ENCODE data around the gene MTMR6. TPM values are rescaled to one million over a fixed set of nuclear protein-coding genes. Genes with fewer than 3 reads are reported as not detected.

Gene MTMR6
- total RNA-seq, 2 experiments from 2014 or later: 15.9 to 16.9 TPM

DNA sequence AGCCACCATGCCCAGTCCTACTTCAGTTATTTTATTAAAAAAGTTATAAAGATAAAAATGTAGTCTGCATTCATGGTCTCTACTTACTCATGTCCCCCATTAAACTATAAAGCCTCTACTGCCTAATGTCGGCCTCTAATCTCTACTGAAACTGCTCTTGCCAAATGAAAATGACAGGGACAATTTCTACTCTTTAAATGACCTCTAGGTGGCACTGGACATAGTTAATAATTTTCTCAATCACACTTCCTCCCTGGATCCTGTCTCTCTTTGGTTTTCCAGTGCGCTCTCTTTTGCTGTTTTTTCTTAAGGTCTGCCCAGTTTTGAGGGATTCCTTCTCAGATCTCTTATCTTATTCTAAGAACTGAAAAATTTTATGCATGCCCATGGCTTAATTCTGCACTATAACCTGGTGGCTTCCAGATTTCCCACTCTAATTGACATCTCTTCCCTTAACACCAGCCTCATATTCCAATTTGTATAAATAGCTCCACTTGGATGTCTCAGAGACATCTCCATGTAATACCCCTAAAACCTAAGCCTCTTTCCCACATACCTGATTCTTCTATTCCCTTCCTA lies 54.3 kb downstream of the MTMR6 start:
- POLR2A ChIA-PET: no interaction called here
- CTCF ChIA-PET: interaction anchor here (1.2 kb wide), 1 partner anchor 53 kb away, joined by 3 read pairs; no protein-coding TSS in a partner anchor

DNA sequence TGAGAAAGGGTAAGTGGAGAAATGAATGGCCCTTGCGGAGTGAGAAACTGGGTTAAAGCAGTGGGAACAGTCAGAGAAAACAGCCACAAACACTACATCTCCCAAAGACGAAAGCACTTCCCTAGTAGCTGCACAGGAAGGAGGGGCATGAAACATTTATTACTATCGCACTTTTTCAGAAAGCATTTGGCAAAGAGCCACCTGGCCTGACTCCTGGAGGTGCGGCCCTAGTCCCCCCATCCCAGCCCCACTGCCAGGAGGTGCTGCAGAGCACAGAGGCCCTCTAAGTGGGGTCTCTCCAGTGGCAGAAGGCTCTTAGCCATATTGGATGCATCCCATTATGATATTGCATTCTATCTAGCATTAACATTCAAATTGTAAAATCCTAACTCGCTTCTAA lies 55.8 kb downstream of the MTMR6 start:
- ChIA-PET POLR2A (no interaction called here), CTCF (no interaction called here)

DNA sequence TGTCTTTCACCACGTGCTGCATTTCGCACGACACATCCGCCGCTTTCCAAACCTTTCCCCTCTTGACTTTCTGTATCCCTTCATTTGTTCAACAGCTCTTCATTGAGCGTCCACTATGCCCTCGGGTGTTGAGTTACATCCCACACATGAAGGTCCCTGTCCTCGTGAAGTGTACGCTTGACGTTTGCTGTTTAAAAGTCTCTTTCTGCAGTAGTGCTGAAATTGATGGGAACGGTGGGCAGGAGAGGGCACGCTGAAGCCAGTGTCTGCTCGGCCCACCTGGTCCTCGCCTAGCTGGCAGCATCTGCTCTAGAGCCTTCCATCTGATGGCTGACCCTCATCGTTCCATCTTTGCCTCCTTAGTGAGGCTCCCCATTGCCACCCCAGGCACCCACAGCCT lies 59.6 kb downstream of the MTMR6 start:
- POLR2A ChIA-PET: no interaction called here
- CTCF ChIA-PET: no interaction called here

DNA sequence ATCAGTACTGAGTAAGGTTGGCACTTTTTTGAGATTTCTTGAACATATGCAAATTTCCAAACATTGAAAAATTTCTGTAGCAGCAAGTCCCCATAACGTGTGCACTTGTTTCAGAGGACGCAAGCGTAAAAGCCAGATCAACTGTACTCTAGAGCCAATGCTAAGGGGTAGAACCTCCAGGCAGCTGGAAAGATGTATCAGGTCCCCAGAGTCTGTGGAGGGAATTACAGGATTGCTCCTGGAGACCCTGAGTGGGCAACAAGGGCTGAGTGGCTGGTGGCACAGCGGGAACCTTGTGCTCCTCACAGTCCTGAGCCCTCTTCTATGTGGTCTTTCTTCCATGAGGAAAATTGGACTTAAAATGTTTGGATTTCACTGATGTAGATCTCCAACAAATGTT lies 61.3 kb downstream of the MTMR6 start:
- ChIA-PET POLR2A (no interaction called here), CTCF (no interaction called here)

DNA sequence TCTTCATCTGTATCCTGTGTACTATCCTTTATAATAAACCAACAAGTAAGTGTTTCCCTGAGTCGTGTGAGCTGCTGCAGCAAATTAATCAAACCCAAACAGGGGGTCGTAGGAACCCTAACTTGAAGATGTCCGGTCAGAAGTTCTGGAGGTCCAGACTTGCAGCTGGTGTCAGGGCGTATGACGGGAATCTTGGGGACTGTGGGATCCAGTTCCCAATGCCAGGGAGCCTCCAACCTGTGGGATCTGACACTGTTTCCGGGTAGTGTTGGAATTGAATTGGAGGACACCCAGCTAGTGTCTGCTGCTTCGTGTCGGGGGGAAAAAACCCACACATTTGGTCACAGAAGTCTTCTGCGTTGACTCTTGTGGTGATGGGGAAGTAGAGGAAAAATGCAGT lies 63.1 kb downstream of the MTMR6 start:
- POLR2A ChIA-PET: no interaction called here
- CTCF ChIA-PET: no interaction called here

DNA sequence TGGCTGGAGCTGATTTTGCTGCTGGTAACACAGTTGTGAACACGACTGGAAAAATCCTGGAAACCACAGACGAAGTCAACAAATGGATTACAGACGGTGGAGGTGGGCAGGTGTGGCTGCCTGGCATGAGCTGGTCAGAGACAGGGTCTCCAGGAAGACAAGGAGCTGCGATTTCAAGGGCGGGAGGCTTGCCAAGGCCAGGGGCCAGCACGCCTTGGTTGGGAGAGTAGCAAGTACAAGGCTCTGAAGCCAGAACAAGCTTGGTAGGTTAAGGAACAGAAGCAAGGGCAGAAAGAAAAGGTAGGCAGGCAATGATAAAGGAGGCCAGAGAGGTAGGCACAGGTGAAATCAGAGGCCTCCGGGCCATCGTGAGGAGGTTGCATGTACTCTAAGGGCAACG lies 64.5 kb downstream of the MTMR6 start:
- ChIA-PET POLR2A (no interaction called here), CTCF (no interaction called here)

DNA sequence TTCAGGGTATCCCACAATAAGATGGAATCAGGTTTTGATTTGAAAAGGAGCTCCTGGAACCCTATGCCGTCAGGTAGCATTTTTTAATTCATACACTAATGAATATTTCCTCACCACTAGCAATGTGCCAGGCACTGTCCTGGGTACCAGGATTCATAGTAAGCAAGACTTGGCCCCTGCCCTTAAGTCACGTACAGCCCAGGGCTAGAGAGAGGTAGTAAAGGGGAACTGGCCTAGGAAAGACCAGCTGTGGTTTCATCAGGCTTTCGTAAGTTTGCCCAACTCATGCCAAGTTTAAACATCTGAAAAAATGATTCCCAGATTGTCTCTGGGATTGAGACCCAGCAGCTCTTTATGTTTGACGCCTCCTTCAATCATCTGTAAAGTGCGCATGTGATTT lies 69.3 kb downstream of the MTMR6 start:
- CTCF ChIA-PET: no interaction called here
- POLR2A ChIA-PET: no interaction called here

DNA sequence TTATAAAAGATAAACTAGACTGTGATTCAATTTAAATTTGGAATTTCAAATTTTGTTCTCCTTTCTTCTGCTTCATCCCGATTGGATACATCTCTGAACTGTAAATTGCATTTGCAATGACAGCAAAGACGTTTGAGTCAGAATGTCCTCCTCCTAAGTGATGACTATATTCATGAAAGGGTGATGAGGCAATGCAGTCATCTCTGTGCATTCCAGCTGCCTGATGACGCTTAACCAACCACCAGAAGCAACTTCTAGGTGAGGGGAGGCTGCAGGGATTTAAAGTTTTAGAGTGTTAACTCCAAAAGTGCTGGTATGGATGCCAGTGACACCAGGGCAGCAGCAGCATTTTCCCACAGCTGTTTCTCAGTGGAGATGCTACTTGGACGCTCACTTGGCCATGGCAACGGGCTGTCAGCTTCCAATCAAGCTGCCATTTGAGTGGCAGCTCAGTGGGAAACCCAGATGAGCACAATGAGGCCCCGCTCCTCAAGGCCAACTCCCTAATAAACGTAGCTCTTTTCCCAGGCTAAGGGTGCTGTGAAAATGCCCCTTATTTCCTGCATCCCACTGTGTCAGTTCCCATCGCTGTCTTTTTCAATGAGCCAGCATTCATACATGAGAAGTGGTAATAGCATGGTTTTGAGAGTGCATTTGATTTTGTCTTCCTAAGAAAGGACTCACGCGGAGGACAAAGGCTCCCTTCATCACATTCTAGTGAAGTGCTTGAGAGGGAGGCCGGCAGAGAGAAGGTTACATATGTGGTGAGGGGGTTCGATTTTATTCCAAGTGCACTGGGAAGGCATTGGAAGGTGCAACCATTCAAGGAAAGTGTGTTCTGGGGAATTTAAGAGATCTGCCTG lies 70.0 kb downstream of the MTMR6 start:
- ChIA-PET CTCF (no interaction called here), POLR2A (no interaction called here)

DNA sequence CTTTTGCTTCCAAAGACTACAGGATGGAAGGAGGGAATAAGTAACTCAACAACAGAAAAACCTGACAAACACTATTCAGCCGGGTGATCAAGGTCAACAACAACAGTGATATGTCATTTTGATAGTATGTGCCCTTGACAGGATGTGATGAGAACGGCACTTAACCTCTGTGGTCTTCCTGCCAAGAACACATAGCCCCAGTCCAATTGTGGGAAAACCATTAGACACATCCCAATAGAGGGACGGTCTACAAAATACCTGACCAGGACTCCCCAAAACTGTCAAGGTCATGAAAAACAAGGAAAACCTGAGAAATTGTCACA lies 72.1 kb downstream of the MTMR6 start:
- CTCF ChIA-PET: no interaction called here
- POLR2A ChIA-PET: no interaction called here

DNA sequence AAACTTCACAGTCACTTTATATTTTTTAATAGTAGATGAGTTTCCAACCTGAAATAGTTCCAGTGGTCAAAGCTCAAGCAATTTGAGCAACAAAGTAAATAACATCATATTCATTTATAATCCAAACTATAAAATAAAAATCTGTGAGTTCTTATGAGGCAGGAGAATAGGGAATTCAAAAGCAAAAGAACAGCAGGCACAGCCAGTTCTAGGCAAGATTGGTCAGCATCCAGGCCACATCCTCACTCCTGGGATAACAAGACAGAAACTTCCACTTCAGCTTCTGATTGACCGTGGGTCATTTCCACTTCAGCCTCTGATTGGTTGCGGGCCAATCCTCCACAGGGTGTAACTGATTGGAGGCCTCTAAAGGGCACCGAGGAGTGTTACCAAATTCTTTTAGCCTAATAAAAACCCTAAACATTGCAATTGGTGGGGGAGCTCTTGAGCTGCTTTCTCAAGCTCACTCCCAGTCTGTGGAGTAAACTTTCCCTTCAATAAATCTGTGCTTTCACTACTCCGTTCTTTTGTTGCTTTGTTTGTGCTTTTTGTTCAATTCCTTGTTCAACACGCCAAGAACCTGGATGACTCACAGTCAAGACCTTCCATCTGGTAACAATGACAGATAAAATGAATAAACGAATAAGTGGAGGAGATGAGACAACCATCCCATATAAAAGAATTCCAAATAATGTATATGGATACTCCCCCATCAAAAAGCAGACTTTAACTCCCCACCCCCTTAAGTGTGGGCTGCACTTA lies 72.6 kb downstream of the MTMR6 start:
- POLR2A ChIA-PET: no interaction called here
- CTCF ChIA-PET: no interaction called here

DNA sequence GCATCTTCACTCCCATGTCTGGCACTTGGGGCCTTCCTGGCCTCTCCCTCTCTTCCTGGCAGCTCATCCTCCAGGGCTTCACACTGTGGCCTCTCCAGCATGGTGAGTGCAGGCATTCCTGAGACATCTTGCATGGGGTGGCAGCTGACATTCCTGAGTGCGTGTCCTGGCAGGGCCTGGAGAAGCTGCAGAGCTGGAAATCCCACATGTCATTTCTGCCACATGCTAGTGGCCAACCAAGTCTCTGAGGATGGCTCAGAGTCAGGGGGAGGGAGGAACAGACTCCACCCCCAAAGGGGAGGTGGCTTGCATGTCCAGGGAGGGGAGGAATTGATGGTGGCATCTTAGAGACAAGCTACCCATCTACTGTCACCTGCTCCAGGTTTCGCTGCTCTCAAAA lies 73.6 kb downstream of the MTMR6 start:
- CTCF ChIA-PET: no interaction called here

DNA sequence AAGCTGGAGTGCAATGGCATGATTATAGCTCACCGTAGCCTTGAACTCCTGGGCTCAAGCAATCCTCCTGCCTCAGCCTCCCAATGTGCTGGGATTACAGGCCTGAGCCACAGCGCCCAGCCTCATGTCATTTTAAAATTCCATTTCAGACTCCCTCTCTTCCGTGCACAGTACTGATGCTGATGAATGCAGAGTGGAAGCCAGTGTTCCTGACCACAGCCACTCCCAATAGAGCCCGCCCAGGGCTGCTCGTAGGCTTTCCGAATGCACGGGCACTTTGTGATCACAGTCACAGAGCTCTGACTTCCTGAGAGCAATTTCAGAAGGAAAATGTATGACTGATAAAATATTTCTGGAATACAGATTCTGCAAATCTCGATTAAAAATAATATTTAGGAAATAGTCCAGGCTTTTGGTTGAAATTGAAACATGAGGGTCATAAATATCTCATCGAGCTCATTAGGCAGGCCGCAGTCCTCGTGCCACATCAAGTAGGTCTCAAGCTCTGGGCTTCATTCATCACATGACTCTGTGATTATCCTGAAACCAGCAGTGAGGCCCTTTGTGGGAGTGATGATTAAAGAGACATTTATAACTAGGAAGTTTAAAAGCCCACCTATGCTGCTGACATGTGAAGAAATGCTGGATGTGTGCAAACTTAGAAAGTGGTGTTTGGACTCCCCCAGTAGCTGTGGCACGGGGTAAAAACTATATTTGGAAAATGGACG lies 76.3 kb downstream of the MTMR6 start:
- ChIA-PET POLR2A (no interaction called here), CTCF (no interaction called here)

More for the DNA sequence above, 73.6 kb downstream of the MTMR6 start:
- POLR2A ChIA-PET: no interaction called here

DNA sequence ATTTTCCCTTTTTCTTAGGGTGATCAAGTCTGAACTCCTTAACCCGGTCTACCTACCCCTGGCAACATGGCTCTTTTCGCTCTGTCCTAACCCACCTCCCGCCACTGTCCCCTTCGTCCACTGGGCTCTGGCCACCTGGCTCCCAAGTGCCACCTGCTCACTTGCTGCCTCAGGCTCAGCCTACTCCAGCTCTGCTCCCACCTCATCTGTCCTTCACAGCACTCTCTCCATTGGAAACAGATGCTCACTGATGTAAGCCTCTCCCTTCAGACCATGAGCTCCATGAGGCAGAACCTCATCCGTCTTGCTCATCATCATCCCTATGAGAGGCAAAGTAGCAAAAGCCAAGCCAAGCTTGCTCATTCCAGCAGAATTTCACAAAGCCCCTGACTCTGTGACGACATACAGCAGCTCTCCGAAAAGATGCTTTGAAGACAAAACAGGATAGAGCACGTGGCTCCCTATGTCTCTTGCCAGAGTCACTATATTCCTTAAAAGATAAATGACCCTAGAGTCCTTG lies 79.9 kb downstream of the MTMR6 start:
- ChIA-PET POLR2A (no interaction called here), CTCF (no interaction called here)

DNA sequence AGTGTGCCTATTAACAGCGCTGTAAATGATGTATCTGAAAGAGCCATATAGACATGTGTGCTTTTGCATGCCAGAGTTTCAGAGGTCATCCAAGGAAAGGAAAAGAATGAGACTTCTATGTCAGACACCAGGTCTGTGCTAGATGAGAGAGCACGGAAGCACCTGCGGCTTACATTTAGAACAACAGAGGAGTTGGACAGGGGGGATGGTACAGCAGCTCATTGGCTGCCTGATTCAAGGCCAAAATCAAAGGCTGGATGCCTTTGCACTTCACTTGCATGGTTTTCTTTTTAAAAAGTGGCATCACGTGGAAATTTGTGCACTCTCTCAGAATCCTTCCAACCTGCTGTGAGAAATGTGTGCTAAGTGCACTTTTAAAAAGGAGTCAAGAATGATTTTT lies 82.4 kb downstream of the MTMR6 start:
- ChIA-PET CTCF (no interaction called here), POLR2A (no interaction called here)

DNA sequence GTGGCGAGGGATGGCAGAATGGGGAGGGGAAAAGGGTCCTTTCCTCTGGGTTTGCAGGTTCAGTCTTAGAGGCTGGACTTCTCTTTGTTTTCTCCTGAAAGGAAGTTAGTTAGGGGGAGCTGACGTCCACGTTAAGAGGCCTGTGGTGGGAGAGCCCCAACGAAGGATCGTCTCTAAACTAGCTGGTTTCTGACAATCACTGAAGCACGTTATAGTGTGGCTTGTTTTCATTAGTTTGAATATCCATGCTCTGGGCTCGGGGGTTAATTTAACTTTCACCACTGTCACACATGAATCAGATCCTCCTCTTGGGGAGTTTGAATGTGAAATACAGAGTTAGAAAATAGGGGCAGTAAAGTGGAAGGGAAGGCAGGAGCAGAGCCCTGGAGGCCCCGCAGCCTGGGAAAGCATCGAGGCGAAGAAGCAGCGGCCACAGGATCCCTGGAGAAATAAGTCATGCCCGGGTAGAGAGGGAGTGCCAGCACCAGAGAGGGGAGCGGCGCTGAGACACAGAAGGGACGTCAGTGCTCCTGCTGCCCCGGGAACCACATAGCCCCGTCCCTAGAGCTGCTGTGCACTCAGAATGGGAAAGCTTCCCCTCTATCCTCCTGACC lies 84.1 kb downstream of the MTMR6 start:
- POLR2A ChIA-PET: no interaction called here
- CTCF ChIA-PET: no interaction called here

DNA sequence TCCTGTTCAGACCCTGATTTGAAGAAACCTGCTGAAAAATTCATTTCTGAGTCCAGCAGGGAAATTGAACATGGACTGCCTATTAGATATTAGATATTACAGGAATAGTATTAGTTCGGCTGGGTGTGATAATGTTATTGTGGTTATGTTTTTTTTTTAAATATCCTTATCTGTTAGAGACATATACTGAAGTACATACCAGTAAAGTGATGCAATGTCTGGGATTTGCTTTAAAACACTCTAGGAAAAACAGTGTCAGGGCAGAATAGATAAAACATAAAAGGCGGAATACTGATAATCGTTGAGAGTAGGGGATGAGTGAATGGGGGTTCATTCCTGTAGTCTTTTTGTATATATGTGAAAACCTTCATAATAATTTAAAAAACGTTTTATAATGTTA lies 86.5 kb downstream of the MTMR6 start:
- CTCF ChIA-PET: no interaction called here
- POLR2A ChIA-PET: no interaction called here

DNA sequence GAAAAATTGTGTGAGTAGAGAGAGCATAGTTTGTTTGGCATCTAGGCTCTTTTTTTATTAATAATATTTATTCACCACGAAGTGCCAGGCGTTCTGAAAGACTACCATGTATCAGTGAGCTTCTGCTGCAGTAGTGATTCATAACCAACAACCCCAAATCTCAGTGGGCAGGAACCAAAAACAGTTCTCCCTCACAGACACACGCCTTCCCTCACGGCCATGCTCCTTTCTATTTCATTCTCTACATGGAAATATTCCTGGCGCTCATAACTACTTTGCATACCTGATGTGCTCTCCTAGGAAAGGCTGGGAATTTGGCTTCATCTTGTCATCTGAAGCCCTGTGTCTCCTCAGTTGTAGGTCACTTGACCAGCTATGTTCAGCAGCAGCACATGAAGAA lies 88.6 kb downstream of the MTMR6 start:
- CTCF ChIA-PET: no interaction called here
- POLR2A ChIA-PET: no interaction called here

DNA sequence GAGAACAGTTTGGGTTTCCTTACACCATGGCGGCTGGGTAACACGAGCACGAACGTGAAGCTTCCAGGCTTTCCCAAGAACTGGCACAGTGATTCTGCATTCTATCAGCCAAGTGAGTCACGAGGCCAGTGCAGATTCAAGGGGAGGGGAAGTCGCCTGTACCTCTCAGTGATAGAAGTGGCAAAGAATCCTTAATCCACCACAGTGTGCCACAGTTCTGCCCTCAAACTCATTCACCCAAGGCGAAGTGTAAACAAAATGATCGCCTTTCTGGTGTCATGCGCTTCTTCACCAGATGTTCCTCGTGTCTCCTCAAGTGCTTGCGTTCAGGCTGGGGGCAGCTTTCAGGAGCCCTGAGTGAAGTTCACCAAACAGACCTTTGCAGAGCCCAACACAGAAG lies 90.3 kb downstream of the MTMR6 start:
- ChIA-PET CTCF (no interaction called here), POLR2A (no interaction called here)
